GM18502 (cell line): ENCODE data around the gene FBLN2.

Source experiments
- ATAC-seq: cut with Tn5 transposase; IDR thresholded peaks from one replicate; pipeline ENCODE4 v1.9.1; 2021; ENCODE audit warnings: mild to moderate bottlenecking; ENCODE audit not compliant: unreplicated experiment, poor library complexity

FBLN2 gene

GRCh38 chr3:13529196-13530112, 19.5 kb upstream of the FBLN2 start:
- no peak for ATAC-seq

- no peak for ATAC-seq
These were observed 18.5 kb upstream of the FBLN2 start for GRCh38 chr3:13530241-13531009.

- no peak for ATAC-seq
These were observed 16.8 kb upstream of the FBLN2 start for GRCh38 chr3:13532085-13532484.

- ATAC-seq, result no peak
These were observed 16.3 kb upstream of the FBLN2 start for GRCh38 chr3:13532631-13533030.

GRCh38 chr3:13533885-13534301, 15.0 kb upstream of the FBLN2 start:
- ATAC-seq, result no peak

- no peak for ATAC-seq
These were observed 13.4 kb upstream of the FBLN2 start for GRCh38 chr3:13535526-13535875.

GRCh38 chr3:13535905-13536304, 13.0 kb upstream of the FBLN2 start:
- ATAC-seq, result no peak

- no peak for ATAC-seq
These were observed 12.5 kb upstream of the FBLN2 start for GRCh38 chr3:13536432-13536831.

- ATAC-seq, result no peak
These were observed 12.1 kb upstream of the FBLN2 start for GRCh38 chr3:13536832-13537231.

- no peak for ATAC-seq
These were observed 11.5 kb upstream of the FBLN2 start for GRCh38 chr3:13537244-13537908.

- no peak for ATAC-seq
These were observed 11.0 kb upstream of the FBLN2 start for GRCh38 chr3:13537909-13538296.

- ATAC-seq, result no peak
These were observed 10.2 kb upstream of the FBLN2 start for GRCh38 chr3:13538520-13539291.

DNA sequence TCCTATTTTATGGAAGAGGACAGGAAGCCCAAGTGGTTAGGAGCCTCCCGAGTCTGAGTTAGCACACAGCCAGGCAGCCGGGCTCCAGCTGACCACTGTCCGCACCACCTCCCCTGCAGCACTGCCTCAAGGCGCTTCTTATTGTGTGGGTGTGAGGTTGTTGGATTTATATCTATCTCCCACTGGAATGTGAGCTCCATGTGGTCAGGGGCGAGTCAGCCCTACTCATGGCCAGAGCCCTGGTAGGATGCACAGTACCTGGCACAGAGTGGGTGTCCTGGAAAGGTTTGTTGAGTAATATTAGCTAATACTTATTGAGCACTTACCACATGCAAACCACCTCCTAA, 9.7 kb upstream of the FBLN2 start:
- no peak for ATAC-seq

- no peak for ATAC-seq
These were observed 9.3 kb upstream of the FBLN2 start for GRCh38 chr3:13539671-13540070.

- no peak for ATAC-seq
These were observed 8.5 kb upstream of the FBLN2 start for GRCh38 chr3:13540297-13540995.

GRCh38 chr3:13541691-13542090, 7.2 kb upstream of the FBLN2 start:
- no peak for ATAC-seq

- no peak for ATAC-seq
These were observed 6.8 kb upstream of the FBLN2 start for GRCh38 chr3:13542142-13542541.

DNA sequence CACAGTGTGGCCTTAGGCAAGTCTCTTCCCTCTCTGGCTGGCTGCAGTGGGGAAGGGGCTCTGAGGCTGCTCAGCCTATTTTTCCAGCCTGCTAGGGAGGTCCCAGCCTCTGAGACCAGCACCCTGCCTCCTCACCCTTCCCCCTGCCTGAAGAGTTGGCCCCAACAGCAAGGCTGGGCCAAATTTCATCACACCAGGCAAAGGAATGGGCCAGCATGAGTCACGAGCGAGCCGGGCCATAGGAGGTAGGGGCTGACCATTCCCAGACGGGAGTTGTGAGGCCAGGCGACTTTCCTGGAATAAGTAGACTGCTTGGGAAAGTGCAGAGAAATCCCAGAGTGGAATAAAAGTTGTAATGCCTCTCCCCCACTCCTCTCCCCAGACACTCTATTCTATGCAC, 5.7 kb upstream of the FBLN2 start:
- no peak for ATAC-seq

- ATAC-seq, result no peak
These were observed 4.6 kb upstream of the FBLN2 start for GRCh38 chr3:13544293-13544831.
